HepG2 (cell line): ENCODE results near the gene VAV2. TPM values are rescaled to one million over a fixed set of nuclear protein-coding genes. Genes with fewer than 3 reads are reported as not detected.

Experiments used
- CEBPG ChIP-seq: IDR thresholded peaks from 2 replicates; pipeline ENCODE4 v1.6.1; 2016
- CHD2 ChIP-seq: IDR thresholded peaks from 2 replicates; pipeline ENCODE4 v1.6.1; 2011; ENCODE audit warnings: low read depth, low read length, improper control_type of control experiment
- ELF3 ChIP-seq: IDR thresholded peaks from 2 replicates; pipeline ENCODE4 v1.6.1; 2016; ENCODE audit warnings: missing genetic modification reagents, missing compliant biosample characterization
- POLR2AphosphoS2 ChIP-seq: IDR thresholded peaks from 2 replicates; pipeline ENCODE4 v1.6.1; 2011; ENCODE audit warnings: low read depth, low read length, improper control_type of control experiment
- RARA ChIP-seq: IDR thresholded peaks from 2 replicates; pipeline ENCODE4 v1.6.1; 2016; ENCODE audit warnings: missing genetic modification reagents, missing compliant biosample characterization
- SP5 ChIP-seq: IDR thresholded peaks from 2 replicates; pipeline ENCODE4 v1.6.1; 2016; ENCODE audit warnings: low read depth, borderline replicate concordance
- ZMYM4 ChIP-seq: sonication (generic); formaldehyde crosslinking; IDR thresholded peaks from 2 replicates; pipeline ENCODE4 v1.8.1; 2023; ENCODE audit warnings: mild to moderate bottlenecking, missing genetic modification reagents
- ZNF407 ChIP-seq: sonication (generic); formaldehyde crosslinking; IDR thresholded peaks from one replicate; pipeline ENCODE4 v1.5.1; 2020; ENCODE audit warnings: mild to moderate bottlenecking, missing genetic modification reagents; ENCODE audit errors: not compliant biosample characterization
- ZNF558 ChIP-seq: sonication (generic); formaldehyde crosslinking; IDR thresholded peaks from 2 replicates; pipeline ENCODE4 v1.9.0; 2022; ENCODE audit warnings: mild to moderate bottlenecking, missing genetic modification reagents, borderline replicate concordance
- ZNF616 ChIP-seq: sonication (generic); formaldehyde crosslinking; IDR thresholded peaks from 2 replicates; pipeline ENCODE4 v1.5.0; 2020; ENCODE audit warnings: low read depth, mild to moderate bottlenecking, missing genetic modification reagents
- ZNF687 ChIP-seq: sonication (generic); formaldehyde crosslinking; IDR thresholded peaks from 2 replicates; pipeline ENCODE4 v1.5.1; 2020; ENCODE audit warnings: mild to moderate bottlenecking, missing genetic modification reagents, moderate library complexity
- ZNF709 ChIP-seq: sonication (generic); formaldehyde crosslinking; IDR thresholded peaks from 2 replicates; pipeline ENCODE4 v1.5.0; 2020; ENCODE audit warnings: mild to moderate bottlenecking, missing genetic modification reagents
- ZNF784 ChIP-seq: sonication (generic); formaldehyde crosslinking; IDR thresholded peaks from 2 replicates; pipeline ENCODE4 v1.5.1; 2020; ENCODE audit warnings: missing genetic modification reagents, mild to moderate bottlenecking, borderline replicate concordance
- ZNF83 ChIP-seq: sonication (generic); formaldehyde crosslinking; IDR thresholded peaks from 2 replicates; pipeline ENCODE4 v1.4.0; 2020; ENCODE audit warnings: missing genetic modification reagents, mild to moderate bottlenecking, borderline replicate concordance
- ZNF891 ChIP-seq: sonication (generic); formaldehyde crosslinking; IDR thresholded peaks from 2 replicates; pipeline ENCODE4 v1.5.0; 2020; ENCODE audit warnings: mild to moderate bottlenecking, missing genetic modification reagents
- polyA plus RNA-seq, 8 experiments: library from polyadenylated mRNA; depleted of rRNA in 3 of 8; stranded (reverse) in 7 of 8; unstranded in 1 of 8; fragments of >200 nt; fragmentation: Illumina TruSeq in 4 of 8; extraction: Trizol in 4 of 8; gene quantifications; 2 replicates each; pipeline versions ENCODE4 v1.2.1 to v1.2.3, GENCODE V29; 2011 to 2016; ENCODE audit warnings: low read depth in 4 of 8, missing spikeins in 1 of 8, mixed read lengths in 1 of 8; ENCODE audit not compliant: insufficient read depth in 1 of 8
- total RNA-seq, 5 experiments: library from RNA; depleted of rRNA; stranded (reverse); fragments of >200 nt; fragmentation: Illumina TruSeq; extraction: Trizol; gene quantifications; 2 replicates each; pipeline ENCODE4 v1.2.3, GENCODE V29; 2016; ENCODE audit warnings: low read depth in 1 of 5

VAV2 gene
- total and polyA plus RNA-seq, 2 of the 13 experiments (the other 11 are each of a cell fraction or from before 2014, with no cell fraction given) = 22.5 to 22.9 TPM

GRCh38 chr9:134024828-134025605 is 32.9 kb upstream of the VAV2 start, which contains the start of gene BRD3OS (continued):
- TF ChIP-seq ZNF407 (CRISPR knock-in tag) = peak; percentile 0
- TF ChIP-seq RARA (CRISPR knock-in tag) = no peak
- no peak for TF ChIP-seq ZNF891
- TF ChIP-seq POLR2AphosphoS2 = peak; percentile 94
- no peak for TF ChIP-seq ZNF83
- 0 out of 2 replicates have a peak, but pooled peaks have one; percentile 20 for TF ChIP-seq ELF3 (CRISPR knock-in tag)
- 0 out of 2 replicates have a peak, but pooled peaks have one; percentile 74 for TF ChIP-seq ZNF784 (CRISPR knock-in tag)
- TF ChIP-seq CHD2 = peak; percentile 46; the same call in 1 of the 2 replicates
- TF ChIP-seq ZMYM4 = peak; percentile 37; the same call in 1 of the 2 replicates
- TF ChIP-seq CEBPG = 0 out of 2 replicates have a peak, but pooled peaks have one; percentile 4
- TF ChIP-seq ZNF616 (CRISPR knock-in tag) = no peak
- no peak for TF ChIP-seq ZNF558 (CRISPR knock-in tag)
- TF ChIP-seq ZNF687 (CRISPR knock-in tag) = peak; percentile 64
- TF ChIP-seq SP5 (CRISPR knock-in tag) = peak; percentile 58; the same call in 1 of the 2 replicates
- TF ChIP-seq ZNF709 = no peak
